HepG2 (cell line): ENCODE measurements around the gene PIGV. TPM values are rescaled to one million over a fixed set of nuclear protein-coding genes. Genes with fewer than 3 reads are reported as not detected.

Experiments used
- BCL3 ChIP-seq: sonication (generic); formaldehyde crosslinking; IDR thresholded peaks from 2 replicates; pipeline ENCODE4 v1.5.1; 2020; ENCODE audit warnings: mild to moderate bottlenecking, missing genetic modification reagents, moderate library complexity
- FLYWCH1 ChIP-seq: sonication (generic); formaldehyde crosslinking; IDR thresholded peaks from 2 replicates; pipeline ENCODE4 v1.8.1; 2023; ENCODE audit warnings: mild to moderate bottlenecking, missing genetic modification reagents
- GTF2F1 ChIP-seq: fragments of 150-350 bp; IDR thresholded peaks from 2 replicates; pipeline ENCODE4 v1.6.1; 2014; ENCODE audit warnings: low read length
- IRF1 ChIP-seq: sonication (generic); formaldehyde crosslinking; IDR thresholded peaks from 2 replicates; pipeline ENCODE4 v1.4.0; 2020; ENCODE audit warnings: low read depth, mild to moderate bottlenecking, missing genetic modification reagents
- KLF9 ChIP-seq: IDR thresholded peaks from 2 replicates; pipeline ENCODE4 v1.6.1; 2016; ENCODE audit warnings: low read depth
- KMT2B ChIP-seq: IDR thresholded peaks from 2 replicates; pipeline ENCODE4 v1.6.1; 2016; ENCODE audit warnings: missing genetic modification reagents, missing compliant biosample characterization
- MEIS2 ChIP-seq: sonication (generic); formaldehyde crosslinking; IDR thresholded peaks from 2 replicates; pipeline ENCODE4 v1.9.0; 2021; ENCODE audit warnings: mild to moderate bottlenecking, missing genetic modification reagents
- REXO4 ChIP-seq: sonication (generic); formaldehyde crosslinking; IDR thresholded peaks from 2 replicates; pipeline ENCODE4 v1.8.0; 2022; ENCODE audit warnings: missing genetic modification reagents, mild to moderate bottlenecking, borderline replicate concordance
- RXRB ChIP-seq: IDR thresholded peaks from 2 replicates; pipeline ENCODE4 v1.6.1; 2016; ENCODE audit warnings: borderline replicate concordance, missing genetic modification reagents, missing compliant biosample characterization
- SATB2 ChIP-seq: sonication (generic); formaldehyde crosslinking; IDR thresholded peaks from 2 replicates; pipeline ENCODE4 v1.5.0; 2020; ENCODE audit warnings: missing genetic modification reagents
- SP1 ChIP-seq, 2 experiments: fragments of 450-650 bp in 1 of 2; sonication (generic) in 1 of 2; formaldehyde crosslinking in 1 of 2; IDR thresholded peaks; 2 replicates each; pipeline versions ENCODE4 v1.4.0 to v1.6.1; 2016 to 2020; ENCODE audit warnings: missing genetic modification reagents in 1 of 2
- SRSF4 ChIP-seq: fragments of 200-400 bp; formaldehyde crosslinking; IDR thresholded peaks from one replicate; pipeline ENCODE4 v1.6.1; 2018; ENCODE audit warnings: mild to moderate bottlenecking, low read depth, low read length, moderate library complexity; ENCODE audit not compliant: poor library complexity, severe bottlenecking
- ZFP62 ChIP-seq: sonication (generic); formaldehyde crosslinking; IDR thresholded peaks from 2 replicates; pipeline ENCODE4 v1.4.0; 2020; ENCODE audit warnings: missing genetic modification reagents
- ZNF230 ChIP-seq: sonication (generic); formaldehyde crosslinking; IDR thresholded peaks from 2 replicates; pipeline ENCODE4 v1.4.0; 2020; ENCODE audit warnings: mild to moderate bottlenecking, missing genetic modification reagents
- ZNF512B ChIP-seq: sonication (generic); formaldehyde crosslinking; IDR thresholded peaks from 2 replicates; pipeline ENCODE4 v1.5.1; 2020; ENCODE audit warnings: missing genetic modification reagents, mild to moderate bottlenecking, borderline replicate concordance
- polyA plus RNA-seq, 8 experiments: library from polyadenylated mRNA; depleted of rRNA in 3 of 8; stranded (reverse) in 7 of 8; unstranded in 1 of 8; fragments of >200 nt; fragmentation: Illumina TruSeq in 4 of 8; extraction: Trizol in 4 of 8; gene quantifications; 2 replicates each; pipeline versions ENCODE4 v1.2.1 to v1.2.3, GENCODE V29; 2011 to 2016; ENCODE audit warnings: low read depth in 4 of 8, missing spikeins in 1 of 8, mixed read lengths in 1 of 8; ENCODE audit not compliant: insufficient read depth in 1 of 8
- total RNA-seq, 5 experiments: library from RNA; depleted of rRNA; stranded (reverse); fragments of >200 nt; fragmentation: Illumina TruSeq; extraction: Trizol; gene quantifications; 2 replicates each; pipeline ENCODE4 v1.2.3, GENCODE V29; 2016; ENCODE audit warnings: low read depth in 1 of 5
- TF ChIP-seq, protein P1 (sequence below): sonication (generic); formaldehyde crosslinking; conservative IDR thresholded peaks from 2 replicates; pipeline ENCODE4 v1.4.0; 2020; ENCODE audit warnings: mild to moderate bottlenecking, missing genetic modification reagents, moderate library complexity
- TF ChIP-seq, protein P2 (sequence below): IDR thresholded peaks from 2 replicates; pipeline ENCODE4 v1.6.1; 2016; ENCODE audit warnings: mild to moderate bottlenecking, missing biosample characterization, missing genetic modification reagents
- TF ChIP-seq, protein P3 (sequence below): sonication (generic); formaldehyde crosslinking; IDR thresholded peaks from 2 replicates; pipeline ENCODE4 v1.4.0; 2020; ENCODE audit warnings: mild to moderate bottlenecking, missing genetic modification reagents

The PIGV gene
- total and polyA plus RNA-seq, 2 of the 13 experiments (the other 11 are each of a cell fraction or from before 2014, with no cell fraction given): 13.5 to 22.7 TPM

GRCh38 chr1:26831546-26832248, 43.9 kb downstream of the PIGV start (continued):
- TF ChIP-seq ZNF512B (CRISPR knock-in tag) (no peak), ZNF230 (CRISPR knock-in tag) (no peak), REXO4 (no peak), SP1 (IDR thresholded peaks at IDR 0.05) (no peak), SP1 (CRISPR knock-in tag; IDR thresholded peaks at IDR 0.05) (no peak; the same call in 1 of the 2 replicates), BCL3 (CRISPR knock-in tag) (no peak), KMT2B (CRISPR knock-in tag) (peak; percentile 67; the same call in 1 of the 2 replicates), RXRB (CRISPR knock-in tag) (peak; percentile 87), IRF1 (CRISPR knock-in tag) (no peak), GTF2F1 (no peak), SATB2 (CRISPR knock-in tag) (no peak), SRSF4 (no peak), FLYWCH1 (CRISPR knock-in tag) (no peak), MEIS2 (CRISPR knock-in tag) (0 out of 2 replicates have a peak, but pooled peaks have one; percentile 18), ZFP62 (CRISPR knock-in tag) (no peak), KLF9 (CRISPR knock-in tag) (no peak)
- TF ChIP-seq, protein P1, sequence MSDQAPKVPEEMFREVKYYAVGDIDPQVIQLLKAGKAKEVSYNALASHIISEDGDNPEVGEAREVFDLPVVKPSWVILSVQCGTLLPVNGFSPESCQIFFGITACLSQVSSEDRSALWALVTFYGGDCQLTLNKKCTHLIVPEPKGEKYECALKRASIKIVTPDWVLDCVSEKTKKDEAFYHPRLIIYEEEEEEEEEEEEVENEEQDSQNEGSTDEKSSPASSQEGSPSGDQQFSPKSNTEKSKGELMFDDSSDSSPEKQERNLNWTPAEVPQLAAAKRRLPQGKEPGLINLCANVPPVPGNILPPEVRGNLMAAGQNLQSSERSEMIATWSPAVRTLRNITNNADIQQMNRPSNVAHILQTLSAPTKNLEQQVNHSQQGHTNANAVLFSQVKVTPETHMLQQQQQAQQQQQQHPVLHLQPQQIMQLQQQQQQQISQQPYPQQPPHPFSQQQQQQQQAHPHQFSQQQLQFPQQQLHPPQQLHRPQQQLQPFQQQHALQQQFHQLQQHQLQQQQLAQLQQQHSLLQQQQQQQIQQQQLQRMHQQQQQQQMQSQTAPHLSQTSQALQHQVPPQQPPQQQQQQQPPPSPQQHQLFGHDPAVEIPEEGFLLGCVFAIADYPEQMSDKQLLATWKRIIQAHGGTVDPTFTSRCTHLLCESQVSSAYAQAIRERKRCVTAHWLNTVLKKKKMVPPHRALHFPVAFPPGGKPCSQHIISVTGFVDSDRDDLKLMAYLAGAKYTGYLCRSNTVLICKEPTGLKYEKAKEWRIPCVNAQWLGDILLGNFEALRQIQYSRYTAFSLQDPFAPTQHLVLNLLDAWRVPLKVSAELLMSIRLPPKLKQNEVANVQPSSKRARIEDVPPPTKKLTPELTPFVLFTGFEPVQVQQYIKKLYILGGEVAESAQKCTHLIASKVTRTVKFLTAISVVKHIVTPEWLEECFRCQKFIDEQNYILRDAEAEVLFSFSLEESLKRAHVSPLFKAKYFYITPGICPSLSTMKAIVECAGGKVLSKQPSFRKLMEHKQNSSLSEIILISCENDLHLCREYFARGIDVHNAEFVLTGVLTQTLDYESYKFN (CRISPR knock-in tag): peak; percentile 86
- TF ChIP-seq, protein P2, sequence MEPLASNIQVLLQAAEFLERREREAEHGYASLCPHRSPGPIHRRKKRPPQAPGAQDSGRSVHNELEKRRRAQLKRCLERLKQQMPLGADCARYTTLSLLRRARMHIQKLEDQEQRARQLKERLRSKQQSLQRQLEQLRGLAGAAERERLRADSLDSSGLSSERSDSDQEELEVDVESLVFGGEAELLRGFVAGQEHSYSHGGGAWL (CRISPR knock-in tag): no peak
- TF ChIP-seq, protein P3, sequence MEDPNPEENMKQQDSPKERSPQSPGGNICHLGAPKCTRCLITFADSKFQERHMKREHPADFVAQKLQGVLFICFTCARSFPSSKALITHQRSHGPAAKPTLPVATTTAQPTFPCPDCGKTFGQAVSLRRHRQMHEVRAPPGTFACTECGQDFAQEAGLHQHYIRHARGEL (CRISPR knock-in tag): no peak
